Suprapubic skin (tissue), 3 donors: ENCODE results near the gene TMEM208.

Experiments
- CTCF ChIP-seq, 2 donors: fragments of 200-600 bp in 1 of 2; fragments of 450-650 bp in 1 of 2; sonication (generic) in 1 of 2; IDR thresholded peaks; one replicate each; pipeline ENCODE4 v1.5.1; 2016 to 2019; ENCODE audit warnings: antibody characterized with exemption in 2 of 2, mild to moderate bottlenecking in 1 of 2, moderate library complexity in 1 of 2
- POLR2A ChIP-seq, 2 donors: fragments of 450-650 bp; IDR thresholded peaks; one replicate each; pipeline ENCODE4 v1.6.1; 2017; ENCODE audit warnings: antibody characterized with exemption in 2 of 2, mild to moderate bottlenecking in 2 of 2, moderate library complexity in 2 of 2

- no peak for TF ChIP-seq CTCF (IDR thresholded peaks at IDR 0.05)
- TF ChIP-seq POLR2A (IDR thresholded peaks at IDR 0.05): no peak
Observed at GRCh38 chr16:67259705-67260104, 32.8 kb downstream of the TMEM208 start.
